HG02642 (cell line): ENCODE results near the gene PPARA.

Source experiments
- ATAC-seq: cut with Tn5 transposase; IDR thresholded peaks from one replicate; pipeline ENCODE4 v1.9.1; 2021; ENCODE audit warnings: mild to moderate bottlenecking; ENCODE audit not compliant: unreplicated experiment, poor library complexity

PPARA gene

GRCh38 chr22:46162771-46163556, 12.6 kb downstream of the PPARA start:
- no peak for ATAC-seq

- no peak for ATAC-seq
These were observed 13.2 kb downstream of the PPARA start for GRCh38 chr22:46163557-46163888.

DNA sequence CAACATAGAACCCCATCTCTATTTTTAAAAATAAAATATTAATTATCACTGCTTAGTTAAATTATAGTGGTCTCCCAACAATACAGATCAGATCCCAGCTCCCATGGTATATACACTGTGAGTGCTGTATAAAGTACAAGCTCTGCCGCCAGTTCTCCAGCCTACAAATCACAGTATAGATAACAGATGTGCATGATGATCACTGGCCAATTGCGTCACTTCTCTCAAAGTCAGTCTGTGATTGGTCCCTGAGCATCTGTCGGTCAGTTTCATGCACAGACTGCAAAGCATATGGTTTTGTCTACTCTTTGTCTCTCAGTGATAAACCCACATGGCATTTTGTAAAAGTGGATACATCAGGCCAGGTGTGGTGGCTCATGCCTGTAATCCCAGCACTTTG, 15.7 kb downstream of the PPARA start:
- no peak for ATAC-seq

DNA sequence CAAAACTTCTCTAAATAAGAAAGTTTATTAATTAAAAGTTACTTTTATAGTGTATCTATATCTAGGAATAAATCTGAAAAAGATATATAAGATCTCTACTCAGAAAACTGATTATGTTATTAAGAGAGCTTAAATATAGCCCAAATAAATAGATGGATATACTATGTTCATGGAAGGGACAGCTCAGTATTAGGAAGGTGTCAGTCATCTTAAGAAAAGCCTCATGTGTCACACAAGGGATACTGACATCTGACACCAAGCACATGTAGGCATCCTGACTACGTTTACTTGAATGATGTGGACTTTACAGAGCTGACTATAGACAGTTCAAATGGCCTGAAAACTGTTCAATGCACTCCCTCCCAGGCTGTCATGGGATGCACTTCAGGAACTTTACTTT, 19.3 kb downstream of the PPARA start:
- no peak for ATAC-seq

DNA sequence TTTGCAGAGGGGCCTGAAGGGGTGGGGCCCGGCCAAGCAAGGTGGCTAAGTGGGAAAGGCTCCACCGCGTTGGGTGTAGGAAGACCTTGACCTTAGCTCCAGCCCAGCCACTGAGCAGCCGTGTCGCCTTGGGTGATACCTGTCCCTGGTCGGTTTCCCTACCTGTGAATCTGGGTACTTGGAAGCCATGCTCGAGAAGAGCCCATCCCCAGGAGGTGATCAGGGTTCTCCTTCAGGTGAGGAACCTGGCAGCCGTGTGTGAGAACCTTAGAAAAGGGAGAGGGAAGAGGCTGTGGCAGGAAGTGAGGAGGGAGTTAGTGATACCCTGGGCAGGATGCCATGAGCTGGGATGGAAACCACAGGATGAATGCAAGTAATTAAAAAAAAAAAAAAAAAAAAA, 21.6 kb downstream of the PPARA start:
- ATAC-seq: no peak

DNA sequence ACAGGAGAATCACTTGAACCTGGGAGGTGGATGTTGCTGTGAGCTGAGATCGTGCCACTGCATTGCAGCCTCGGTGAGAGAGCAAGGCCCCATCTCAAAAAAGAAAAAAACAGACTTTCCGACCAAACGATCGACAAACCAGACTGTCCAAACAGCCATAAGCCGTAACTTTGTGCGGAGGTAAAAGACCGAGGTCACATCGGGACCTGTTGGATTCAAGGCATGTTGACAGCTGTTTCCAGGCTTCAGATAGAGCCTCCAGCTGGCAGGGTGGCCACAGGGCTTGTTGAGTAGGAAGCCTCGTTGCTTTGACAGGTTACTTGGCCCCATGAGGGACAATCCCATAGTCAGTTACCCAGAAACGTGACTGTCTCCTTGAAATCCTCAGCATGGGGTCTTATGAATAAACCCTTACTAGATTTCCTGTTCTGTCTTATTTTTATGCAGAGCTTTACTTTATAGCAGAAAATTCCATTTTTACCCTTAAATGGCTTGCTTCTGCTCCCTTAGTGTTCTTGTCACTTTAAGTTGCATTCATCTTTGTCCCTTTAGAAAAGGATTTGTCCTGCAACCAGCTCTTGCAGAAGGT, 22.3 kb downstream of the PPARA start:
- no peak for ATAC-seq

DNA sequence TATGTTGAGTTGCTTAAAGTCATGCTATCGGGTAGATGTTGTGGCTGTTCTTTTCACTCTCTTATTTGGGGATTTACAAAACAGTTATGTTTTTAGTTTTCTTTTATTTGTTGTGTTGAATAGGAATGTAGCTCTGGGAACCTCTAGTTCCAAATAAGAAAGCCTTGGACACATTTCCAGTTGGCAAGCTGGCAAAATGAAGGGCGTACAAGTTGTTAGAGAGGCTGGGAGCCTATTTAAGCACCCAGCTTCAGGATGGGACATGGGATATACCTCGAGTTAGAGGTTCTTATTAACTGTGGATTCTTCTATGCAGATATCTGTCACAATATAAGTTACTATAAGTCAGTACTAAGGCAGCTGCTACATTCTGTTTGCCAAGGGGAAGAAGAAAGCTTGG, 22.8 kb downstream of the PPARA start:
- no peak for ATAC-seq

DNA sequence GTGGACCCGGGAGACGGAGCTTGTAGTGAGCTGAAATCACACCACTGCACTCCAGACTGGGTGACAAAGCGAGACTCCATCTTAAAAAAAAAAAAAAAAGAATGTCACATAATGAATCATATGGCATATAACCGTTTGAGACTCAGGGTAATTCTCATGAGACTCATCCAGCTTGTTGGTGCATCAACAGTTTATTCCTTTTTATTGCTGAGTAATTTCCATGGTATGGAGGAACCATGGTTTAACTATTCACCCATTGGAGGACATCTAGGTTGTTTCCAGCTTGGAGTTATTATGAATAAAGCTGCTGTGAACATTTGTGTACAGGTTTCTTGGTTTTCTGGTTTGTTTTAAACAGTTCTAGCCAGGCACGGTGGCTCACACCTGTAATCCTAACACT, 25.3 kb downstream of the PPARA start:
- ATAC-seq: no peak

DNA sequence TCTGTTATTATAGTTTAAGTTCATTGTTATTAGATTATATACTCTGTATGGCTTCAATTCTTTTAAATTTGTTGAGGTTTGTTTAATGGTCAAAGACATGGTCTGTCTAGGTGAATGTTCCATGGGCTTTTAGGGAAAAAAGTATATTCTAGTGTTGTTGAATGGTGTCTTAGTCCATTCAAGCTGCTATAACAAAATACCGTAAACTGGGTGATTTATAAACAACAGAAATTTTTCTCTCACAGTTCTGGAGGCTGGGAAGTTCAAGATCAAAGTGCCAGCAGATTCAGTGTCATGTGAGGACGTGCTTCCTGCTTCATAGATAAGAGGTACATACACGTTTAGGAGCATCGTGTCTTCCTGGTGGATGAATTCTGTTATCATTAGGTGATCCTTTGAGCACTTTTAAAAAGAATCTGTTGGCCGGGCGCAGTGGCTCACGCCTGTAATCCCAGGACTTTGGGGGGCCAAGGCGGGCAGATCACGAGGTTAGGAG, 26.2 kb downstream of the PPARA start:
- no peak for ATAC-seq

GRCh38 chr22:46178755-46179505, 28.6 kb downstream of the PPARA start:
- no peak for ATAC-seq

DNA sequence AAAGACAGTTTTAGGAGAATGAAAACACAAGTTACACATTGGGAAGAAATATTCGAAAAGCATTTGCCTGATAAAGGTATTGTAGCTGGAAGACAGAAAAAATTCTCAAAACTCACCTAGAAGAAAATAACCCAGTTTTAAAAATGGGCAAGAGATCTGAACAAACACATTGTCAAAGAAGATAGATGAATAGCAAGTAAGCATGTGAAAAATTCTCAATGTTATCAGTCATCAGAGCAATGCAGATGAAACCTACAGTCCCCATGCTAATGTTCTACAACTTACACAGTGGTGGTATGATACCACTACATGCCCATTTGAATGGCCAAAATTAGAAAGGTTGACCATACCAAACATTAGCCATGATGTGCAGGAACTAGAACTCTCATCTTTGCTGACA, 29.4 kb downstream of the PPARA start:
- ATAC-seq: no peak

GRCh38 chr22:46180370-46181137, 30.2 kb downstream of the PPARA start:
- ATAC-seq: no peak

DNA sequence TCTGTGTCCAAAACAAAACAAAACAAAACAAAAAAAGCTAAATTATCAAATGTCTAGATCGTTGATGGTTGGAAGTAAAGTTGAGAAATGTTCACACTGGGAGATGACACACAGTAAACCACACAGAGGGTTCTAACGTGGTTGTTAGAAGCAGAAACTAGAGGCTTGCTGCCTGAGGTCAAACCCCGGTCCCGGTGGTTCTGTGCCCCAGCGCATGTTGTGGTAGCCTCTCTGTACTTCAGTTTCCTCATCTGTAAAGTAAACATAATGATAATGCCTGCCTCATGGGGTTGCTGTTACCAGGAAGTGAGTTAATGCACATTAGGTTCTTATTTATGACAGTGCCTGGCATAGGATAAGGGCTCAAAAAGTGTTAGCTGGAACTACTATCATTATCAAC, 33.4 kb downstream of the PPARA start:
- no peak for ATAC-seq

DNA sequence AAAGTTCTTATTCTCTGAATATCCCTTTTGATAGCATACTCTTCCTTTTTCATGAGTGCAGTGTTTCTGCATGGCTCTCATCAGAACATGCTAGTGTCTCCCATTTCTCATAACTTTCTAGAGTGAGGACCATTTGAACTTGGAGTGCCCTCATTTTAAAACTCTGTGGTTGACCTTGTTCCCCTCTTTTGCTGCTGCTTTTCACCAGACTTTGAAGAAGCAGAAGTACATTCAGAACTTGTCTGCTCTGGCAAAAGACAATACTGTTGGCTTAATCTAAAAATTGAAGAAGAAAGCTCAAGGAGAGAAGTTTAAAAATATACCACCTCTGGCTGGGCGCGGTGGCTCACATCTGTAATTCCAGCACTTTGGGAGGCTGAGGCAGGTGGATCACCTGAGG, 35.0 kb downstream of the PPARA start:
- ATAC-seq: no peak

DNA sequence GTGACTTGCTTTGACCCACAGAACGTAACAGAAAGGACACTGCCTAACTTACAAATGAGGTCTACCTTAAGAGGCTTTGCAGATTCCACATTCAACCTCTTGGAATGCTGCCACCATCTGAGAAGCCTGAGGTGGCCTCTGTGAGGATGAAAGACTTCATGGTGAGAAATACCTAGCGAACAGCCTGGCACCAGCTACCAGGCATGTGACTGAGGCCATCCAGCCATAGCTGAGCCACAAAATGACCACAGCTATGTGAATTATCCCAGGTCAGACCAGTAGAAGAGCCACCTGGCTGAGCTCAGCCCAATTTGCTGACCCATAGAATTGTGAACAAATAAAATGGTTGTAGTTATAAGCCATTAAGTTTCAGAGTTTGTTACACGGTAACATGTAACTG, 37.5 kb downstream of the PPARA start:
- ATAC-seq: no peak

GRCh38 chr22:46192210-46192993, 42.1 kb downstream of the PPARA start:
- no peak for ATAC-seq

GRCh38 chr22:46193898-46194310, 43.6 kb downstream of the PPARA start:
- ATAC-seq: no peak

DNA sequence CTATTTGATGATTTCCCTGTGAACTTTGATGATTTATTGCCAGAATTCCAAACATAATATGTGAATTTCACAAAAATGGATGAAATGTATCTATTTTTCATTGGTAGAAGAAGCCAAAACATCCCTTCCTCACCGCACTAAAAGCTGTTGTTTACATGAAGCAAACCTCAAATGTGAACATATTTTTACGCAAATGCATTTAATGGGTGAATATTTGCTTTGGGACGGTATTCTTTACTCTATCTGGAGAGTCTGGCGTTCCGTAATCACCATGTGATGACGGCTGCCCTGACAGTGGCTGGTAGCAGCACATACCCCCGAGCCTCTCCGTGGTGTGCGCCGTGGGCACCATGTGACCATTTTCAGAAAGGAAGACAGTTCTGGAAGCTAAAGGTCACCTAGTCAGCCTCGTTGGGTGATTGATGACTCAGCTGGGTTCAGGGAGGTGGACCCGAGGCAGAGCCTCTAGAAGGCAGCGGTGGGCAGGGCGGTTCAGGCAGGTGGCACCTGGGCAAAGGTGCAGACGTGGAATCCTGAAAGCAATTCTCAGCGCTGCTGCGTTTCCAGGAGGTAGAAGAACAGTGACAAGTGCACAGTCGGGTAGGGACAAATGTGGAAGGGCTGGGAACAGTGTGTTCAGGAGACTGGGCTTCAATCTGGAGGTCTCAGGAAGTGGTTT, 45.3 kb downstream of the PPARA start:
- no peak for ATAC-seq

- ATAC-seq: no peak
These were observed 46.0 kb downstream of the PPARA start for GRCh38 chr22:46196278-46196677.
